Tongue (tissue), 2 donors: ENCODE results near the gene NRM. TPM values are rescaled to one million over a fixed set of nuclear protein-coding genes. Genes with fewer than 3 reads are reported as not detected.
"Not testable (repeated sequence)": the region's sequence is repeated elsewhere in the genome, so short reads cannot be mapped to it uniquely, and the experiment has no call there.

Source experiments
- DNase-seq: peaks from one replicate; pipeline ENCODE4 v3.0.0-alpha.2; 2015
- total RNA-seq: library from RNA; depleted of rRNA; stranded (reverse); fragments of >200 nt; gene quantifications from one replicate; pipeline ENCODE4 v1.2.3, GENCODE V29; 2014

Gene NRM
- total RNA-seq, 1 donor from 2014 or later = 5.2 TPM

DNA sequence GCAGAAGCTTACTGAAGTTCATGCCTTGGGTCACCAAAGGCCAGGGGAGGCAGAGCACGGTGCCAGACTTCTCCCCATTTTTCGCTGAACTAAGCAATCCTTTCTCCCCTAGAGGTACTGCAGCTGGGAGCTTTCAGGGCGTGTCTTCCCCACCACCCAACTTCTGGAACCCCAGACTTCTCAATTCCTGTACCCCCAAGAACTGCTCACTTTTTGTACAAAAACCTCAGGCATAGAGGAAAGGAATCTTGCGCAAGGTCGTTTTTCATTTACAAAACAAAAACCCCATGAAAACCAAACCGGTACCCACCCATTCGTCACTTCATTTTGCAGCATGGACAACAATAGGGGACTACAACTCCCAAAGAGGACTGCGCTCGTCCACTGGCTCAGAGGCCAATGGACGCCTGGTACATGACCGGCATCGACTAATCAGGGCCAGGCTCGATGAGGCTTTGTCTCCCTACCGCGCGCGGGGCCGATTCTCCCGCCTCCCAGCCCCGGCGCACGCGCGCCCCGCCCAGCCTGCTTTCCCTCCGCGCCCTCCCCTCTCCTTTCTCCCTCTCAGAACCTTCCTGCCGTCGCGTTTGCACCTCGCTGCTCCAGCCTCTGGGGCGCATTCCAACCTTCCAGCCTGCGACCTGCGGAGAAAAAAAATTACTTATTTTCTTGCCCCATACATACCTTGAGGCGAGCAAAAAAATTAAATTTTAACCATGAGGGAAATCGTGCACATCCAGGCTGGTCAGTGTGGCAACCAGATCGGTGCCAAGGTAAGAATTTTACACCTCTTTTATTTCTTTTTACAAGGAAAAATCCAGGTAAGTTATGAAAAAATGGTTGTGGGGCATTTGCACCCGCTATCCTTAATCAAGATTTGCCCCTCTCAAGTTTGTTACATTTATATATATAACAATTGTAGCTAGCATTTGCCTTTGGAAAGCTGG, 29.3 kb upstream of the NRM start, which contains the start of gene TUBB:
TSS of gene TUBB (plus strand) at position 562 of the 947 bp plus-strand sequence. CDS start at position 717, 155 bp downstream.
- peak; percentile 99 for DNase-seq

DNA sequence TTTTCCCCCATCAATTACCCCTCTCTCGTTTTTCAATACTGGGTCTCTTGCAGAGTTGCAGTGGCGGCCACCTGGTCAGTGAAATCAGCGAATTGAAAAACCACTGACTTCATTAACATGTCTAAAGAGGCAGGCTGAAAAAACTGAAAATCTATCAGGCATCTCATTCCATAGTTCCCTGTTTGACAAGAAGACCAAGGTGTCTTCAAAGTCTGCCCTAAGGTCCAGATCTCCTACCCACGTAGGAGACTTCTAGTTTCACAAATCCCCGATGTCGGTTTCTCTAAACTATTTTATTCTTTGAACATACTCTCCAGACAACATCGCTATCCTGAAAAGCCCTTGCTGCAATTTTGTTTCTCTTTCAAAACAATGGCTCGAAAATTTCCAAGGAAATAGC, 28.6 kb upstream of the NRM start:
- DNase-seq = peak; percentile 38

DNA sequence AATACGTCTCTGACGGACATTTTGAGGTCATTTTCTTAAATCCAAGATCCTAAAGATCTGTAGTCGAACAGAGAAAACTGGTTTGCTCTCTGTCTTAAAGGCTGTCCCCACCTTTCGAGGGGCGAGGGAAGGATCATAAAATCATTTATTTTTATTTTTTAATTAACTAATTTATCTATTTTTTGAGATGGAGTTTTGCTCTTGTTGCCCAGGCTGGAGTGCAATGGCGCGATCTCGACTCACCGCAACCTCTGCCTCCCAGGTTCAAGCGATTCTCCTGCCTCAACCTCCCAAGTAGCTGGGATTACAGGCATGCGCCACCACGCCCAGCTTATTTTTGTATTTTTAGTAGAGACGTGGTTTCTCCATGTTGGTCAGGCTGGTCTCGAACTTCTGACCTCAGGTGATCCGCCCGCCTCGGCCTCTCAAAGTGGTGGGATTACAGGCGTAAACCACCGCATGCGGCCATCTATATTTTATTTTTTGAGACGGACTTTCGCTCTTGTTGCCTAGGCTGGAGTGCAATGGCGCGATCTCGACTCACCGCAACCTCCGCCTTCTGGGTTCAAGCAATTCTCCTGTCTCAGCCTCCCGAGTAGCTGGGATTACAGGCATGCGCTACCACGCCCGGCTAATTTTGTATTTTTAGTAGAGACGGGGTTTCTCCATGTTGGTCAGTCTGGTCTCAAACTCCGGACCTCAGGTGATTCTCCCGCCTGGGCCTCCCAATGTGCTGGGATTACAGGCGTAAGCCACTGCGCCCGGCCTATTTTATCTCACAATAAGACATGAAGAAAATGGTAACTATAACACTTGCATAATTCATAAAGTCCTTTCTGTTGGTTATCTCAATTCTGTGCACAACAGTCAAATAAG, 27.3 kb upstream of the NRM start:
- DNase-seq = not testable (repeated sequence)

DNA sequence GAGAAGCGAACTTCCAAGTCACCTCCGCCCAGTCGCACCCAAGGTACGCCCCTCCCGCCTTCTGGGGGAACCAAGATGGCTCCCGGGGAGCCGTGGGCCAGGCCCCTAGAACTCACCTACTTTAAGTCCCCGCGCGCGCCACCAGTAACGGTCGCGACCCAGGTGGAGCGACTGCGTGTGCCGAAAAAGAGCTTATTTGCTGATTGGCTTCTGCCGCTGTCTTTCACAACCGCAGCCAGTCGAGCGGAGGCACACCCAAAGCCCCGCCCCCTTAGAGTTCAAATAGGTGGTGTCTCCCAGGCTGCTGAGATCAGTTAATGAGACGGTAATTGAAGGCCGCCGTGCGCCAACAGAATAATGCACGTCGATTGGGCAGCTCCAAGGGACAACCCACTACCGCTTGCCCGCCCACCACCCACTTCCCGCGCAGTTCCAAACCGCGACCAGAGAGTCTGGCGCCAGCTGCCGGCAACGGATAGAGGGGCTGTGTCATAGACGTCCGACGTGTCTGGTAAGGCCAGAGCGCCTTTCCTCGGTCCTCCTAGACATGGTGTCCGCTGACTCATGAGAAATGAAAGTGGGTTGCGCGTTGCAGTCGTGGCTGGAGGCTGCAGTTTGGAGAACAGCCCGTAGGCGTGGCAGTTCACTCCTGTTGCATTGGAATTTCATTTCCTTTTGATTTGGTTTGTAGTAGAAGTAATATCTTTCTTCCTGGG, 26.5 kb upstream of the NRM start, which contains the start of gene MDC1:
TSS of gene MDC1 (minus strand) at position 153 of the 716 bp plus-strand sequence. CDS start 2,106 bp downstream, outside the sequence.
- DNase-seq = peak; percentile 100

DNA sequence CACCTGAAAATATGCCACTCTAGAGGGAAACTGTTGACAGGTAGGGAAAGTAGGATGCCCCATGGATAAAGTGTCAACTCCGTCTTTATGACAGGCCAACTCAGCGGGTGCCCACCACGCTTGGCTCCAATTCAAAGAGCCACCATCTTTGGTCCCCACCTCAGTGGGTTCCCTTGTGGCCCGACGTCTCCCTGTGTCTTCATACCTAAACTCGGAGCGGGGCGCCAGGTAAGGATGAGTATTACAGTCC, 26.0 kb upstream of the NRM start:
- no peak for DNase-seq

DNA sequence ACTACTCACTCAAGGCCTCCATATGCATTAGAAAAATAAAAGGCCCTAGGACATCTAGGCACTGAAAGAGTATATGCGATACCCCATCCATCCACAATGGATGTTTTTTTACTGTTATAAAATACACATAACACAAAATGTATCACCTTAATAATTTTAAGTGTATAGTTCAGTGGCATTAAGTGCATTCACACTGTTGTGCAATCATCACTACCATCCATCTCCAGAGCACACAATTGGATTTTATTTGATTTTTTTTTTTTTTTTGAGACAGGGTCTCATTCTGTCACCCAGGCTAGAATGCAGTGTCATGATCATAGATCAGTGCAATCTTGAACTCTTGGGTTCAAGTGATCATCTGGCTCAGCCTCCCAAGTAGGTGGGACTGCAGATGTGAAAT, 23.5 kb upstream of the NRM start:
- DNase-seq = no peak

DNA sequence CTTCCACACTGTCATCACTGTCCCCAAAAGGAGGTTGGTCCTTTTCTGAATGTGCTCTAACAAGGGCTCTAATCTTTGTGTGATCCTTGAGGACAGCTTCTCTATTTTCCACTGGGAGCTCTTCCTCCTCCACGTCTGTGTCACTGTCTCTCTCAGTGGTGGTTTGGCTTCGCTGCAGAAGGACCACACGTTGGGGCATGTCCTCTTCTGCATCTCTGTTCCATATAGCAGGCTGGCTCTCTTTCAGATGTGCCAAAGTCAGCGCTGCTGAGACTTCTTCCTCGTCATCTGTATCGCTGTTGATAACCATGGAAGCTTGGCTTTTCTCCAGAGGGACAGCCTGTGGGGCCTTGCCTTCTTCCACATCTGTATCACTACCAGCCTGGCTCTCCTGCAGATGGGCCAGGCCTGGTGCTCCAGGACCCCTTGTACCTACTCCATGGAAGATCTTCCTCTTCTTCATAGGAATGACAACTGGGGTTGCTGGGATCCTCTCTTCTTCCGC, 21.7 kb upstream of the NRM start:
- no peak for DNase-seq

DNA sequence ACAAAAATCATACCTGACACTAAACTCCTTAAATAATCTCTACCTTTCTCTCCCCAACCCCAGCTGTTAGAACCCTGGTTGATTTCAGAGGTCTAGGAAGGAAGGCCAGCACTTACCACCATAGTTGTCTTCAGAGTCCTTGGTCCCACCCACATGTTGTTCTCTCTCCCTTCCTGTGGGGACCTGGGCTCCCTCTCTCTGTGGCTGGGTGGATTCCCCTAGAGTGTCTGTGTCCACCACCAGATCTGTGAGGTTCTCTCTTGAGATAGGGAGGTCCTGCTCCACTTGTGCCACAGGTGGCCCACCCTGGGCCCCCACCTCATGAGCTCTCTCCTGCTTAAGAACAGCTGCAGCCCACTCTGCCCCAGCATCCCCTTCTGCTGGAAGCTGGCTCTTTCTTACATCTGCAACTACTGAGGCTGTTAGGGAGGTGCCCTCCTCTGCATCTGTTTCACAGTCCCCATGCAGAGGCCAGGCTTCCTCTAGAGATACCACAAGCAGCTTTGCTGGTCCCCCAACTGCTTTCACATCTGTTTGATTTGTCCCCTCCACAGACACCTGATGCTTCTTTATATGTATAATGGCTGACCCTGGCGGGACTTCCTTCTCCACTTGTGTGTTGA, 21.1 kb upstream of the NRM start:
- no peak for DNase-seq

DNA sequence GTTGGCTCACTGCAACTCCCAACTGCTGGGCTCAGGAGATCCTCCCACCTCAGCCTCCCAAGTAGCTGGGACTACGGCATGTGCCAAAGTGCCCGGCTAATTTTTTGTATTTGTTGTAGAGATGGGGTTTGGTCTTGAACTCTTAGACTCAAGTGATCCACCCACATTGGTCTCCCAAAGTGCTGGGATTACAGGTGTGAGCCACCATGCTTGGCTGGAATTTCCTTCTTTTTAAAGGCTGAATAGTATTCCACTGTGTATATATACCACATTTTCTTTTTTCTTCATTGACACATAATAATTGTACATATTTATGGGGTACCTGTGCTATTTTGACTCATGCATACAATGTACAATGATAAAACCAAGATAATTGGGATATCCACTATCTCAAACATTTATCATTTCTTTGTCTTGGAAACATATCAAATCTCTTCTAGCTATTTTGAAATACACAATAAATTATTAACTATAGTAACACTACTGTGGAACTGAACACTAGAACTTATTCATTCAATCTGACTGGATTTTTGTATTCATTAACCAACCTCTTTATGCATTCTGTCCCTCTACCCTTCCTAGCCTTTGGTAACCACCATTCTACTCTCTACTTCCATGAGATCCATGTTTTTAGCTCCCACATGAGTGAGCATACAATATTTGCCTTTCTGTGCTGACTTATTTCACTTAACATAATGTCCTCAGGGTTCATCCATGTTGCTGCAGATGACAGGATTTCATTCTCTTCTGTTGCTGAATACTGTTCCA, 18.5 kb upstream of the NRM start:
- no peak for DNase-seq

DNA sequence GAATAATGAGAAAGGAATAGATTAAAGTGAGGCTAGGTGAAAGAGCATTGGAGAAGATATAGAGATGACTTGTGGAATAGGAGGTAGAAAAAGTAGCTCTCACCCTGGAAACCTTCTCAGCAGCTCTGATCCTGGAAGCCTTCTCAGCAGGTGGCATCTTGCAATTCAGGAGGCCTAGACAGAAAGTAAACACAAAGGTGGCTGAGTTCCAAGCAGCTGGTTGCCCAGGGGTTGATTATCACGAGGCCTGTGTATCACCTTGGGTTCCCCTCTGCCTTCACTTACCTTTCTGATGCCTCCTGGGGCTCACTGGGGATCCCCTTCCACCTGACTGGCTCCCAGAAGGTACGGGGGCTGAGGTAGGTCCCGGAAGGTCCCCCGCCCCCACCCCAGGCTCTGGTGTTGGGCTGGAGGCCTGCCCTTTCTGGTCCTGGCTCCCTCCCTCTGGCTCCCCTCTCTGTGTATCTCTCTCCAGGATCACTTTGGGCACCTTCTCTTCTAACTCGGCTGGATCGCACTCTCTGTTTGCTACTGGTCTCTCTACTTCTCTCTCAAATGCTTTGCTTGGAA, 16.6 kb upstream of the NRM start:
- DNase-seq = no peak

DNA sequence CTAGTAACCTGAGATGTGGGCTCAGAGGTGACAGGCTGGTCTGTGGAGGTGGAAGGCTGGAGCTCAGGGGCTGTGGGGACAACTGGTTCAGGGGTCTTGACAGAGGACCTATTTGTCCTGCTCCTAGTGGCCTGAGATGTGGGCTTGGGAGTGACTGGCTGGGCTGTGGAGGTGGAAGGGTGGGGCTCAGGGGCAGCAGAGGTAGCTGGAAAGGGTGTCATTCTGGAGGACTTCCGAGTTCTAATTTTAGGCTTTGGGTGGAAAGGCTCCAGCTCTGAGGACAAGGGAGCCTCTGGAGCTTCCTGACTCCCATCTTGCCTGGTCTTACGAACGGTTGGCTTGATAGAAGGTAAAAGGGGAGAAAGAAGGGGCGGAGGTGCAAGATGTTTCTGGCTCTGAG, 14.8 kb upstream of the NRM start:
- no peak for DNase-seq

DNA sequence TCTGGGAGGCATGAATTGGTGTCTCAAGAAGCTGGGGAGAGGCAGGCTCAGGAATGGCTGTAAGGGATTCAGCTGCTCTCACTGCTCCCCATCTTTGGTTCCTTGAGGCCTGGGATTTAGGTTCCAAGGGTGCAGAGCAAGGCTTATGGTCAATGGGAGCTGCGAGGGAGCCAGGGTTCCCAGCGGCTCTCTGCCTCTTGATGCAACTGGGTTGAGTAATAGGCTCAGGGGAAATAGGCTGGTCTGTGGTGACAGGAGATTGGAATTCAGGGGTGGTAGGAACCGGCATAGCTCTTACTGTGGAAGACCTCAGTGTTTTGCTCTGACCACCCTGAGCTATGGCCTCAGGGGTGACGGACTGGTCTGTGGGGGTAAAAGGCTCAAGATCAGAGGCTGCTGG, 13.0 kb upstream of the NRM start:
- no peak for DNase-seq

DNA sequence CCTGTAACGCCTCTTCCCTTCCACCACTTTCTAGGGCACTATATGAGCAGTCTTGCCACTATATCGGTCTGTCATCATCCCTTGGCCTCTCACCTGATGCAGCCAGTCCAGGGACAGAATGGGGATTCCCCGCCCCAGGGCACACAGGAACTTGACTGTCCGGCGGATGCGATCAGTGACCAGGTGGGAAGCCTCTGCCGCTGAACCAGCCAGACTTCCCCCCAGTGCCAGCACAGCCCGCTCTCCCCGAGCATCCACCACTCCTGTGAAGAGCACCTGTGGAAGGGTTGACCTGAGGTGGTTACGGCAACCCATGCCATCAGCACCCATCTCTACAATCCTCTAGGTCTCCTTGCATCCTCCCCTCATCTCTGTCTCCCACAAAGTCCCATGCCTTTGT, 12.2 kb upstream of the NRM start:
- DNase-seq = no peak

DNA sequence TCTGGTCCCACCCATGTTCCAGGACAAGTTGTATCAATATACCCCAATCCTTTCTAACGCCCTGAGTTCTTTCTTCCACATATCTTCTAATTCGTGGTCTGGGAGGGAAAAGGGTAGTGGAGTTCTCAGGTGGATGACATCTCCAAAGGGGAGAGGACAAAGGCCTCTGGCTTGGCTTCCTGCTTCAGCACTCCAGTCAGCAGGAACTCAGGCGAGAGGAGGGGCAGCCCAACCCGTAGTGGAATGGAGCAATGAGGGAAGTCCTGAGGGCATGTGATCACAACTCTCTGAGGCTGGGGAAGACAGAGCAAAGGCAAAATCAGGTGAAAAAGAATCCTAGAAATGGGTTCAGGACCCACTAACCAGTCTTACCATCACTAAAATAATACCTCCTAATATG, 9.6 kb upstream of the NRM start:
- no peak for DNase-seq

DNA sequence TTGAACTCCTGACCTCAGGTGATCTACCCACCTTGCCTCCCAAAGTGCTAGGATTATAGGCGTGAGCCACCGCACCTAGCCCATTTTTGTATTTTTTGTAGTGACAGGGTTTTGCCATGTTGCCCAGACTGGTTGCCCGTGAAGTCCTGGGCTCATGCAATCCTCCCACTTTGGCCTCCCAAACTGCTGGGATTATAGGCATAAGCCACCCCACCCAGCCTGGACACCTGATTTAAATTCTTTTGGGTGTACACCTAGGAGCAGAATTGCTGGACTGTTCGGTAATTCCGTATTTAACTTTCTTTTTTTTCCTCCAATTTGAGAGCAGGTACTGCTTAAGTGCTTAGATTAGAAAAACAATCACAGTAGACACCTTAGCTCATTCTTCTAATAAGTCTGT, 5.6 kb upstream of the NRM start:
- no peak for DNase-seq

DNA sequence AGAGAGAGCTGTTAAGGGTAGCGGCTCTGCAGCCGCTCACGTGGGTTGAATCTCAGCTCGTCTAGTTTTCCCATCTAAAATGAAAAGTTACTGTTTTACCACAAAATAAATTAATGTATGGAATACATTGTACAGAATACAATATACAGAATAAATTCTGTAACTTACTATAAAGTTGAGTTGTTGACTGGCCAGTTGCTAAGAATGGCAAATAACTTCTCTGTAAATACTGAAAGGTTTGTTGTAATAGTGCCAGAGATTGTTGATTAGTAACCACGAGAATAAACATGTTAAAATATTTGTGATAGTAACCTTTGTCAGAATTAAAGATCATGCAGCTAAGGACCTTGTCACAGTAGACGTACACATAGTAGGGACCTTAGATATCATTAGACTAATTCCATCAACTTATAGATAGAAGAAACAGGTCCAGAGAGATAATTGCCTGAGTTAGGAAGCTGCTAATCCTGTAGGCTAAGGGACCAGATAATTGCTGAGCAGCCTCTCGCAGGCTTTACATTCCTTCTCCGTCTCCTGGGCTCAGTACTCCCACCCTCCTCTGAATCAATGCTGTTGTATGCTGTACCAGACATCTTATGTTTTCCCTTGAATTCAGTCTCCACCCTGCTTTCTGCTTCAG, 544 bp upstream of the NRM start:
- no peak for DNase-seq

DNA sequence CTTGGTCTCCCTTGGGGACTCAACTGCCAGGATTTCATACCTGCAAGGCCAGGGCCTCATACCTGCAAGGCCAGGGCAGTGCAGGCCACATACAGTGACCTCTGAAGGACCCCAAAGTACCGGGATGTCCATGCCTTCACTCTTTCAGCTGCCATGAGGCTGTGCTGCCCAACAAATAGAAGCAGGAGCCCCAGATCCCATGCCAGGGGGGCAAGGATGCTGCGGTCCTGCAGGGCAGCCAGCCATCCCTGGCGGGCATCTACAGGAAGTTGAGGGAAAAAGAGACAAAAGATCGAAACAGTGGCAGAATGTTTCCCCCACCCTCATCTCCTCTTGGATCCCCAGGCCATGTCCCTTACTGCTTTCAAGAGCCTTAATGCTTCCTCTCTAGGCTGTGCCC, 799 bp downstream of the NRM start:
- DNase-seq = no peak

DNA sequence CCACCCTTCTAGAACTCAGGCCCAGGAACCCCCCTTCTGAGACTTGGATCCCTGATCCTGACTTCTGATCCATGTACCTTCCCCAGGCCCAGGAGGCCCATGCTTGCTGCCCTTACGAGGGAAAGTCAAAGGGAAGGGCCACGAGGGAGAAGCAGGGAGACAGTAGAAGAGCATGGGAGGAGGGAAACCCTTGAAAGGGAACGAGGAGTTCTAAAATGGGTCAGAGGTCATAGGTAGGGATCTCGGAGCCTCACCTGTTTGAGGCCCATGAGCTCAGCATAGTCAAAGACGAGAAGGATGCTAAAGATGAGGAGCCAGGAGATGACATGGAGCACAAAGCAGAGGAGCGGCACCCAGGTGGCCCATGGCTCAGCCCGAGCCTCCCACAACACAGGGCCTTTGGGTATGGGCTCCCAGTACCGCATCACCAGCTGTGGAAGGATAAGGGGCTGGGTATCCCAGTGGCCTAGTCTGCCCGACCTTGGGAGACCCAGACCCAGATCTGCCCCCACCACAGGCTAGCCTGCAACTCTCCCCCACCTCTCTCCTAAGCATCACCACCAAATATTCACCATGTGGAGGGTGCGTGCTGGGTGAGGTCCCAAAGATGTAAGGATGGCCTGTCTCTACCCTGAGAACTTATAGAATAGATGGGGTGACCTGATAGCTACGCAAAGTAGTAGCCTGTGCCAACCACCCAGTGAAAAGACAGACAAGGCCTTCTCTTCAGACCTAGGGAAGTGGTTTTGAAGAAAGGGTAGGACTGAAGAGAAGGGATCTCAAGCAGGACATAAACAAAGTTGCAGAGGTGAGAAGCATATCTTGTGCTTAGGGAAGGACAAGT, 1.5 kb downstream of the NRM start:
- DNase-seq = no peak

DNA sequence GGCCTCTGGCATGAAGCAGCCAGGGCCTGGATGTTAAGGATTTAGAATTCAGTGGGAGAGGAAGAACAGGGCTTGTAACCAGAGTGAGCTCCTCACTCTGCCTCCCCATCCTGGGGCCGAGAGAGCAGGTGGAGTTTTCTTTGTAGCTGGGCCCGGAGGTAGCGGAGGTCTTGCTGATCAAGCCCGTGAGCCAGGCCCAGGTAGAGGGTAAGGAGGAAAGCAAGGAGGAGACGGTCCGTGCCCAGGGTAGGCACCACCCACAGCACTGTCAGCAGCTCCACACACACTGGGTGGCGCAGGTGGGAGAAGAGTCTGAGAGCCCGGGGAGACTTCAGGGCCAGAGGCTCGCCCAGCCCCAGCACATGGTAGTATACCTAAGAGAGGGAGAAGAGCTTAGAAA, 2.2 kb downstream of the NRM start:
- no peak for DNase-seq
